Osteoblast (primary cell): ENCODE results near the gene CCDC178. TPM values are rescaled to one million over a fixed set of nuclear protein-coding genes. Genes with fewer than 3 reads are reported as not detected.
"Not testable (repeated sequence)": the region's sequence is repeated elsewhere in the genome, so short reads cannot be mapped to it uniquely, and the experiment has no call there.

Source experiments
- DNase-seq: peaks from one replicate; pipeline ENCODE4 v3.0.0; 2011; ENCODE audit warnings: low spot score, mixed read lengths; ENCODE audit not compliant: insufficient read length; ENCODE audit errors: missing footprints
- H2AFZ ChIP-seq: 2 replicates; pipeline ENCODE4 v1.6.0; 2011; ENCODE audit warnings: mild to moderate bottlenecking, low read length
- H3K27ac ChIP-seq: 2 replicates; pipeline ENCODE4 v1.5.1; 2011; ENCODE audit warnings: mild to moderate bottlenecking, low read depth, low read length, moderate library complexity
- H3K27me3 ChIP-seq: 2 replicates; pipeline ENCODE4 v1.6.0; 2012; ENCODE audit warnings: mild to moderate bottlenecking, control low read depth, inconsistent platforms, low read length, moderate library complexity; ENCODE audit not compliant: insufficient read depth
- H3K36me3 ChIP-seq: 2 replicates; pipeline ENCODE4 v1.5.1; 2011; ENCODE audit warnings: mild to moderate bottlenecking, low read length, control low read depth, moderate library complexity; ENCODE audit not compliant: insufficient read depth
- H3K4me1 ChIP-seq: 2 replicates; pipeline ENCODE4 v1.5.1; 2011; ENCODE audit warnings: mild to moderate bottlenecking, low read length, control low read depth, moderate library complexity; ENCODE audit not compliant: insufficient read depth
- H3K4me2 ChIP-seq: 2 replicates; pipeline ENCODE4 v1.6.0; 2011; ENCODE audit warnings: mild to moderate bottlenecking, low read length; ENCODE audit not compliant: insufficient read depth
- H3K4me3 ChIP-seq: fragments of 200-600 bp; sonication (generic); 3 replicates; pipeline ENCODE4 v1.5.1; 2012; ENCODE audit warnings: mild to moderate bottlenecking, low read length, inconsistent platforms; ENCODE audit not compliant: insufficient read depth
- H3K79me2 ChIP-seq: 2 replicates; pipeline ENCODE4 v1.6.0; 2012; ENCODE audit warnings: mild to moderate bottlenecking, low read length, control low read depth, inconsistent platforms; ENCODE audit not compliant: insufficient read depth
- H3K9me3 ChIP-seq: 2 replicates; pipeline ENCODE4 v1.5.1; 2011; ENCODE audit warnings: low read depth, low read length, control low read depth
- H4K20me1 ChIP-seq: 2 replicates; pipeline ENCODE4 v1.6.0; 2012; ENCODE audit warnings: mild to moderate bottlenecking, low read length, control low read depth; ENCODE audit not compliant: insufficient read depth
- CTCF ChIP-seq: IDR thresholded peaks from 2 replicates; pipeline ENCODE4 v1.5.1; 2011; ENCODE audit warnings: mild to moderate bottlenecking, low read depth, low read length, moderate library complexity; ENCODE audit errors: extremely low read depth
- total RNA-seq: library from RNA; depleted of rRNA; stranded (reverse); fragments of >200 nt; gene quantifications from 2 replicates; pipeline ENCODE4 v1.2.3, GENCODE V29; 2012

CCDC178 gene
- total RNA-seq, 1 donor = not detected

DNA sequence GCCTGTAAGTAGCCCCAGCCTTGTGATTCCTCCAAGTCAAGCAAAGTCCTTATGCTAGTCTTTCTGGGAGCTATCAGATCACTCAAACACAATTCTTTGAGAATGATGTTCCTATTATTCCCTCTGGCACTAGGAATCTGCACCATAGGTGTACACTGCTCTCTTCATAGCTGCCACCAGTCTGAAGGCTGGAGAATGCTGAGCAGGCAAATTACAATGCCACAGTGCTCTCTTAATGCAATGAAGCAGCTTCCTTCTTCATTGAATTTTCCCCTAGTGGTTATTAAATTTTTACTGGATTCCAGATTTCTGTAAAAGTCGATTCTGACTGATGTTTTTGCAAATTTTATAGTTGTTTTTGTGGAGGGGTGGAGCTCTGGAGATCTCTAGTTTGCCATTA, 84.8 kb downstream of the CCDC178 start:
- Histone ChIP-seq H3K9me3 (no peaks in the 10 kb centered on the region), H3K36me3 (no peaks in the 10 kb centered on the region), H4K20me1 (no peaks in the 10 kb centered on the region), H2AFZ (no peak overlapping the region), H3K4me2 (no peak overlapping the region), H3K4me1 (no peaks in the 10 kb centered on the region), H3K27ac (no peak overlapping the region), H3K4me3 (no peak overlapping the region), H3K79me2 (no peaks in the 10 kb centered on the region), H3K27me3 (no peaks in the 10 kb centered on the region)
- no peak for DNase-seq
- TF ChIP-seq CTCF = no peak

- no peak overlapping the region for H2AFZ ChIP-seq
- no peak overlapping the region for H3K4me3 ChIP-seq
- H3K9me3 ChIP-seq = no peaks in the 10 kb centered on the region
- no peaks in the 10 kb centered on the region for H3K27me3 ChIP-seq
- no peak for TF ChIP-seq CTCF
- H3K27ac ChIP-seq = no peak overlapping the region
- H3K36me3 ChIP-seq = no peaks in the 10 kb centered on the region
- H3K4me2 ChIP-seq = no peak overlapping the region
- H3K4me1 ChIP-seq = no peaks in the 10 kb centered on the region
- no peaks in the 10 kb centered on the region for H4K20me1 ChIP-seq
- no peaks in the 10 kb centered on the region for H3K79me2 ChIP-seq
- DNase-seq = no peak
Observed at GRCh38 chr18:33355263-33355662, 85.3 kb downstream of the CCDC178 start.

- no peak for DNase-seq
- H3K4me1 ChIP-seq = no peaks in the 10 kb centered on the region
Observed at GRCh38 chr18:33350256-33350655, 90.3 kb downstream of the CCDC178 start.

DNA sequence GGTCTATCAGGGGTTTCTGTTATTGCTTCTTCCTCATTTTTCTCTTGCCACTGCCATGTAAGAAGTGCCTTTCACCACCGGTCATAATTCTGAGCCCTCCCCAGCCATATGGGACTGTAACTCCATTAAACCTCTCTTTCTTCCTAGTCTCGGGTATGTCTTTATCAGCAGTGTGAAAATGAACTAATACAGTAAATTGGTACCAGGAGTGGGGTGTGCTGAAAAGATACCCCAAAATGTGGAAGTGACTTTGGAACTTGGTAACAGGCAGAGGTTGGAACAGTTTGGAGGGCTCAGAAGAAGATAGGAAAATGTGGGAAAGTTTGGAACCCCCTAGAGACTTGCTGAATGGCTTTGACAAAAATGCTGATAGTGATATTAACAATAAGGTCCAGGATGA, 100.8 kb downstream of the CCDC178 start:
- DNase-seq, H3K9me3 ChIP-seq, H3K79me2 ChIP-seq, H3K4me3 ChIP-seq, H3K27ac ChIP-seq, H3K4me1 ChIP-seq, H3K4me2 ChIP-seq, H4K20me1 ChIP-seq, H2AFZ ChIP-seq, H3K27me3 ChIP-seq, H3K36me3 ChIP-seq: not testable (repeated sequence)

More at GRCh38 chr18:33350256-33350655, 90.3 kb downstream of the CCDC178 start:
- no peak overlapping the region for H2AFZ ChIP-seq
- no peaks in the 10 kb centered on the region for H3K36me3 ChIP-seq
- no peaks in the 10 kb centered on the region for H3K9me3 ChIP-seq
- no peak overlapping the region for H3K4me3 ChIP-seq
- no peak for TF ChIP-seq CTCF
- H3K27ac ChIP-seq = no peak overlapping the region
- no peaks in the 10 kb centered on the region for H3K79me2 ChIP-seq
- no peak overlapping the region for H3K4me2 ChIP-seq
- H4K20me1 ChIP-seq = no peaks in the 10 kb centered on the region
- H3K27me3 ChIP-seq = no peaks in the 10 kb centered on the region
